22Rv1 (cell line): Measurements from ENCODE around the gene ZNRF1.

ENCODE experiments used
- CTCF ChIP-seq: fragments of 450-650 bp; IDR thresholded peaks from 2 replicates; pipeline ENCODE4 v1.5.1; 2017; ENCODE audit warnings: mild to moderate bottlenecking
- ZFX ChIP-seq: fragments of 450-650 bp; IDR thresholded peaks from 2 replicates; pipeline ENCODE4 v1.6.1; 2017; ENCODE audit warnings: antibody characterized with exemption, borderline replicate concordance

GRCh38 chr16:75074920-75075687, 76.3 kb downstream of the ZNRF1 start:
- TF ChIP-seq CTCF (no peak), ZFX (no peak)
